HepG2 (cell line): ENCODE results near the gene METTL25. TPM values are rescaled to one million over a fixed set of nuclear protein-coding genes. Genes with fewer than 3 reads are reported as not detected.

Experiments used
- ARHGAP35 ChIP-seq: sonication (generic); formaldehyde crosslinking; IDR thresholded peaks from 2 replicates; pipeline ENCODE4 v1.9.0; 2022; ENCODE audit warnings: mild to moderate bottlenecking, inconsistent platforms, moderate library complexity, missing genetic modification reagents, borderline replicate concordance
- ETV5 ChIP-seq: IDR thresholded peaks from 2 replicates; pipeline ENCODE4 v1.6.1; 2018; ENCODE audit warnings: missing biosample characterization, missing genetic modification reagents, inconsistent platforms, borderline replicate concordance
- HBP1 ChIP-seq: IDR thresholded peaks from 2 replicates; pipeline ENCODE4 v1.6.1; 2016; ENCODE audit warnings: low read depth, control low read depth
- KMT2A ChIP-seq: sonication (generic); formaldehyde crosslinking; IDR thresholded peaks from 2 replicates; pipeline ENCODE4 v1.4.0; 2020; ENCODE audit warnings: missing genetic modification reagents
- LRRFIP1 ChIP-seq: sonication (generic); formaldehyde crosslinking; conservative IDR thresholded peaks from 2 replicates; pipeline ENCODE4 v1.4.0; 2020; ENCODE audit warnings: missing genetic modification reagents
- MAX ChIP-seq: IDR thresholded peaks from 2 replicates; pipeline ENCODE4 v1.6.1; 2012; ENCODE audit warnings: inconsistent platforms
- MNT ChIP-seq: fragments of 450-650 bp; IDR thresholded peaks from 2 replicates; pipeline ENCODE4 v1.6.1; 2016
- NFIB ChIP-seq: sonication (generic); formaldehyde crosslinking; IDR thresholded peaks from 2 replicates; pipeline ENCODE4 v1.9.0; 2021; ENCODE audit warnings: missing genetic modification reagents, mild to moderate bottlenecking, borderline replicate concordance
- RELA ChIP-seq: sonication (generic); formaldehyde crosslinking; IDR thresholded peaks from 2 replicates; pipeline ENCODE4 v1.4.0; 2020; ENCODE audit warnings: missing genetic modification reagents
- SMAD1 ChIP-seq: sonication (generic); formaldehyde crosslinking; IDR thresholded peaks from 2 replicates; pipeline ENCODE4 v1.4.0; 2020; ENCODE audit warnings: missing genetic modification reagents, low read depth, mild to moderate bottlenecking, borderline replicate concordance
- SPEN ChIP-seq: sonication (generic); formaldehyde crosslinking; IDR thresholded peaks from 2 replicates; pipeline ENCODE4 v1.5.1; 2020; ENCODE audit warnings: low read depth, mild to moderate bottlenecking, missing genetic modification reagents
- SRSF4 ChIP-seq: fragments of 200-400 bp; formaldehyde crosslinking; IDR thresholded peaks from one replicate; pipeline ENCODE4 v1.6.1; 2018; ENCODE audit warnings: mild to moderate bottlenecking, low read depth, low read length, moderate library complexity; ENCODE audit not compliant: poor library complexity, severe bottlenecking
- TAF15 ChIP-seq: fragments of 200-400 bp; formaldehyde crosslinking; IDR thresholded peaks from one replicate; pipeline ENCODE4 v1.6.1; 2018; ENCODE audit warnings: mild to moderate bottlenecking, low read depth, low read length; ENCODE audit not compliant: poor library complexity, severe bottlenecking
- TERF1 ChIP-seq: sonication (generic); formaldehyde crosslinking; IDR thresholded peaks from 2 replicates; pipeline ENCODE4 v1.8.0; 2022; ENCODE audit warnings: mild to moderate bottlenecking, missing genetic modification reagents, moderate library complexity
- ZBTB25 ChIP-seq: IDR thresholded peaks from 2 replicates; pipeline ENCODE4 v1.6.1; 2018; ENCODE audit warnings: missing genetic modification reagents
- ZNF205 ChIP-seq: IDR thresholded peaks from 2 replicates; pipeline ENCODE4 v1.6.1; 2018; ENCODE audit warnings: missing biosample characterization, missing genetic modification reagents
- ZNF224 ChIP-seq: sonication (generic); formaldehyde crosslinking; IDR thresholded peaks from 2 replicates; pipeline ENCODE4 v1.5.0; 2020; ENCODE audit warnings: mild to moderate bottlenecking, missing genetic modification reagents
- ZNF570 ChIP-seq: sonication (generic); formaldehyde crosslinking; IDR thresholded peaks from 2 replicates; pipeline ENCODE4 v1.4.0; 2020; ENCODE audit warnings: mild to moderate bottlenecking, missing genetic modification reagents, borderline replicate concordance
- ZNF598 ChIP-seq: sonication (generic); formaldehyde crosslinking; IDR thresholded peaks from 2 replicates; pipeline ENCODE4 v1.5.1; 2020; ENCODE audit warnings: mild to moderate bottlenecking, missing genetic modification reagents, borderline replicate concordance
- polyA plus RNA-seq, 8 experiments: library from polyadenylated mRNA; depleted of rRNA in 3 of 8; stranded (reverse) in 7 of 8; unstranded in 1 of 8; fragments of >200 nt; fragmentation: Illumina TruSeq in 4 of 8; extraction: Trizol in 4 of 8; gene quantifications; 2 replicates each; pipeline versions ENCODE4 v1.2.1 to v1.2.3, GENCODE V29; 2011 to 2016; ENCODE audit warnings: low read depth in 4 of 8, missing spikeins in 1 of 8, mixed read lengths in 1 of 8; ENCODE audit not compliant: insufficient read depth in 1 of 8
- total RNA-seq, 5 experiments: library from RNA; depleted of rRNA; stranded (reverse); fragments of >200 nt; fragmentation: Illumina TruSeq; extraction: Trizol; gene quantifications; 2 replicates each; pipeline ENCODE4 v1.2.3, GENCODE V29; 2016; ENCODE audit warnings: low read depth in 1 of 5

Gene METTL25
- total and polyA plus RNA-seq, 2 of the 13 experiments (the other 11 are each of a cell fraction or from before 2014, with no cell fraction given), result 2.2 to 7.8 TPM

GRCh38 chr12:82358200-82359114, at the start of gene METTL25, which contains the start of gene CCDC59 (continued):
- peak; percentile 40; the same call in 1 of the 2 replicates for TF ChIP-seq MNT
- no peak for TF ChIP-seq NFIB (CRISPR knock-in tag)
- peak; percentile 96 for TF ChIP-seq SPEN
- TF ChIP-seq ZNF598 (CRISPR knock-in tag), result peak; percentile 88; the same call in 1 of the 2 replicates
- TF ChIP-seq ZNF205, result peak; percentile 80
- TF ChIP-seq KMT2A (CRISPR knock-in tag), result peak; percentile 96
- peak; percentile 84; the same call in 1 of the 2 replicates for TF ChIP-seq ZNF224 (CRISPR knock-in tag)
- peak; percentile 41; the same call in 1 of the 2 replicates for TF ChIP-seq RELA (CRISPR knock-in tag)
- TF ChIP-seq TAF15, result no peak
- peak; percentile 91; the same call in 1 of the 2 replicates for TF ChIP-seq HBP1 (CRISPR knock-in tag)
- no peak for TF ChIP-seq ZNF570 (CRISPR knock-in tag)
- no peak for TF ChIP-seq ETV5 (CRISPR knock-in tag)
- peak; percentile 67 for TF ChIP-seq MAX
- TF ChIP-seq LRRFIP1 (CRISPR knock-in tag), result peak; percentile 26; the same call in 1 of the 2 replicates
- TF ChIP-seq ARHGAP35, result 0 out of 2 replicates have a peak, but pooled peaks have one; percentile 73
- peak; percentile 97 for TF ChIP-seq ZBTB25 (CRISPR knock-in tag)
- peak; percentile 77; the same call in 1 of the 2 replicates for TF ChIP-seq SMAD1 (CRISPR knock-in tag)
- no peak for TF ChIP-seq TERF1 (CRISPR knock-in tag)
- TF ChIP-seq SRSF4, result no peak
